OCI-M1 (cell line): ENCODE measurements around the gene HOXD4.

Experiments used
- DNase-seq: peaks from one replicate; lab custom pipeline; 2025; lab: John Stamatoyannopoulos, UW

The HOXD4 gene

DNA sequence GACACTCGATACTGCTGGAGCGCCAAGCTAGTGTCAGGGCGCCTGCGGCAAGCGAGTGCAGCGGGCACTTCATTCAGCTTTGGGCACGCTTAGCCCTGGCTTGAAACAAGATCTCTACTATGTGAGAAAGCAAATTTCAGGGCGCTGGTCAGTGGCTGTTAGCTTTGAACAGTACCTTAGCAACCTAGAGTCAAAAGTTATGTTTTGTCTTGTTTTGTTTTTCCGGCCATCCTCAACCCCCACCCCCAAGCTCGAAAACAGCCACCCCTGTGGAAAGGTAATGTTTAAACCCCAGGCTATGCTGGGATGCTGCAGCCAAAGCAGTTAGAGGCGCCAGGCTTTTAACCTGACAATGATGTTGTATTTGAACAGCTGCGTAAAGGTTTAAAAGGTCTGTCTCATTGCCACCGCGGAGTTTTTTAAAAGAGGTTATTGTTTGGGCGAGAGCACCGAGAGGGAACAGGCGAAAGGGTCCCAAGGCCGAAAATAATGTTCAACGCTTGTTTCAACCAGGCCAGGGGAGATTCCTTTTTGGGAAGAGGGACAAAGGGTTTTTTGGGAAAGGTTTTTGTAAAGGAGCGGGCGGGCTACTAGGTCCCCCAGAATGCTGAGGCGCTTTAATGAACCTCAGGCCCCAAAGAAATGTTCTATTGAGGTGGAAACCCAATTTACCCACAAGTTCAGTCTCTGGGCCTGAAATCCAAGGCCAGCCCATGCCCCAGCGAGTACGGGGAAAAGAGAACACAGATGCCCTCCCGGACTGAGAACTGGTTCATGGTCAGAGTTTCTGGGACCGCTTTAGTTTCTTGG, 37.0 kb upstream of the HOXD4 start:
- DNase-seq: no peak

DNA sequence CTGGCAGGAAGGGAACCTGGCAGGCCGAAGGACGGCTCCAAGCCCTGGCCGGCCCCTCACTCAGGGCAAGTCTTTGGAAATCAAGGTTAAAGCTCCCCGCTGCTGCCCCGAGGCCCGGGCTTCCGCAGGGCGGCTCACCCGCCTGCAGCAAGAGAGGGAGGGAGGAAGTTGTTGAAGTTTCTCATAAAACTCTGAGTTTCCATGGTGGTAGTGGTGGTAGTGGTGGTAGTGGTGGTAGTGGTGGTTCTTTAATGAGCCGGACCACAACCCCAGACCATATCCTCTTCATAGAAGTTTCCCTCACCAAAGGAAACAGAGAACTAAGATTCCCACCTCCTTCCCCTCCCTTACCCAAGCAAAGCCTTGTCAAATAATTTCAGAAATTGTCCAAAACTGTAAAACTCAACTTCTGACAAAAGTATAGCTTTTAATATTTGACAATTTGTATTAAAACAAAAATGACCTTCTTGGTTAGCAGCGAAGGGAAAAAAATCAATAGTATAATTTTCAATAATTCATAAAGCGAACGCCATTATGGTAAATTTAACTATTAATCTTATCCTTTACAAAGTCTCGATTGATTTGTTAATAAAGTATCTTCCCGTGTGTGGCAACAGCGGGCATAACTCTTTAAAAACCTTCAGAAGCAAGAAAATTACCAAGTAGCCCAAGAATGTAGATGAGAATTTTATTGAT, 36.3 kb upstream of the HOXD4 start:
- DNase-seq: no peak

DNA sequence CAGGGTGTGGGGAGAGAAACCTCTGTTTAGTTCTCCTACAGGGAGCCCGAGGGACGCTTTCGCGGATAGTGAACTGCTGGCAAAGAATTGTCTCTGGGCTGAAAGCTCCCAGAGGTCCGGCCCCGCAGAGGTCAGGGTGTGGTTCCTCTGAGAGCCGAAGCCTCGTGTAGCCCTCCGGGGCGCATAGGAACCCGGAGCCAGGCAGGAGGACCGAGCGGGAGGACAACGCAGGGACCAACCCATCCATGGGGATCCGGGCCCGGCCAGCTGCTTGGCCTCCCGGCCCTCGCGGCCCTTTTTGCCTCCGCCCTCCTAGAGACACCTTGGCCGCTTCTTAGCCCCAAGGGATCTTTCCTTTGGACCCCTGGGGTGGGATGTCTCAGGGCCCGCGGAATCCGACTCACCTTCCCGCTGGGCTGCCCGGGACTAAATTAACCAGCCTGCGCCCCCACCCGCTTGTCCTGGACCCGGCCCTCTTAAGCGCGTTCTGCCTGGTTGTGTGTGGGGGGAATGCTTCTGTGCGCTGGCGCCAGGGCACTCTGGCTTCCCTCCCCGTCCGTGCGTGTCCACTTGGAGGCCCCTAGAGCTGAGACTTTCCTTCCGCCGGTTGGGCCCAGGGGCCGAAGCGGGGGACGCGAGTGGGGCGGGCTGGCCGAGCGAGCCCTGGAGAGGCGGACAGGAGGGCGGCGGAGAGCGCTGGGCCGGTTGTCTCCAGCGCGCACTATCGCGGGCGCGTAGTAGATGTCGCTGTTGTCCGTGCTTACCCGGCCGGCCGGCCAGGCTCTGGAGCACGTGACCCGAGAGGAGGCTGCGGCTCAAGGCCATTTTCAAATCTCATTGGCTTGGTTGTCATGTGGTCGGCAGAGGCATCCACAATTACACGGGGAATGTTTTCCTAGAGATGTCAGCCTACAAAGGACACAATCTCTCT, 35.2 kb upstream of the HOXD4 start, which contains the start of gene HOXD10:
Gene HOXD10, plus strand, starts transcription at position 896 of the 931 bp plus-strand sequence. CDS start 56 bp downstream, outside the sequence.
- no peak for DNase-seq

DNA sequence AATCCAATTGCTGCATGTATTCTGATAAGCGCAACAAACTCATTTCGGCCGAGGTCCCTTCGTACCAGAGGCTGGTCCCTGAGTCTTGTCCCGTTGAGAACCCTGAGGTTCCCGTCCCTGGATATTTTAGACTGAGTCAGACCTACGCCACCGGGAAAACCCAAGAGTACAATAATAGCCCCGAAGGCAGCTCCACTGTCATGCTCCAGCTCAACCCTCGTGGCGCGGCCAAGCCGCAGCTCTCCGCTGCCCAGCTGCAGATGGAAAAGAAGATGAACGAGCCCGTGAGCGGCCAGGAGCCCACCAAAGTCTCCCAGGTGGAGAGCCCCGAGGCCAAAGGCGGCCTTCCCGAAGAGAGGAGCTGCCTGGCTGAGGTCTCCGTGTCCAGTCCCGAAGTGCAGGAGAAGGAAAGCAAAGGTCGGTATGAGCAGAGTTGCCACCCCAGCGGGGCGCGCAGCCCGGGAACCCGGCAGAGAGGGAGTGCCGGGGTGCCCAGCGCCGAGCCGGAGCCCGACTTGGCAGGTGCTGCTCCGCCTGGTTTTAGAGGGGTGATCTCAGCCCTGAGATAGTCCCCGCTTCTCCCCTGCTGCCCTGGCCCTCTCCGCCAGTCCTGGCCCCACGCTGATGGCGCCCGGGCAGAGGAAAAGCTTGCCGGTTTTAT, 34.1 kb upstream of the HOXD4 start:
- DNase-seq: no peak

DNA sequence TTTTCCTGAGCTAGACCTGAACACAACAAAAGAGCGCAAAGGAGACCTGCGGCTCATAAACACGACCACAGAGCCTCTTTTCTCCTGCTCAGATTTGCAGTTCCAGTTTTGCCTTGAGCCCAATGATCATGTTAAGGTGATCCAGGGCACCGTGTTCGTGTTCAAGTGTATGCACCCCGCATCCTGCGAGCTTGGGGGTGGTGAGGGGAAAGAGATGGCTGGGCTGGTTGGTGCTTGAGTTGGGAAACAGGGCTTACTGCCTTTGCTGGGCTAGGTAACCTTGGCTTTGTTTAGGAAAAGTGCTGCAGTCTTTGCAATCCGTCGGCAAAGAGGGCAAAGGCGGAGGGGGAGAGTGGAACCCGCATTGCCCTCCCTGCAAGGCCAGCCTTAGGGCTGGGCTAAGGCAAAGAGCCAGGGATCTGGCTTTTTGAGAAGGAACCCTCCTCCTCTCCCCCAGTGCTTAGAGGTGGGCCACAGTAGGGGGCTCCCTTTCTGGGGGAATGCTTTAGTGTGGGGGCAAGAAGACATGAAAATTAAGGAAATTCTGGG, 33.5 kb upstream of the HOXD4 start:
- DNase-seq: no peak

DNA sequence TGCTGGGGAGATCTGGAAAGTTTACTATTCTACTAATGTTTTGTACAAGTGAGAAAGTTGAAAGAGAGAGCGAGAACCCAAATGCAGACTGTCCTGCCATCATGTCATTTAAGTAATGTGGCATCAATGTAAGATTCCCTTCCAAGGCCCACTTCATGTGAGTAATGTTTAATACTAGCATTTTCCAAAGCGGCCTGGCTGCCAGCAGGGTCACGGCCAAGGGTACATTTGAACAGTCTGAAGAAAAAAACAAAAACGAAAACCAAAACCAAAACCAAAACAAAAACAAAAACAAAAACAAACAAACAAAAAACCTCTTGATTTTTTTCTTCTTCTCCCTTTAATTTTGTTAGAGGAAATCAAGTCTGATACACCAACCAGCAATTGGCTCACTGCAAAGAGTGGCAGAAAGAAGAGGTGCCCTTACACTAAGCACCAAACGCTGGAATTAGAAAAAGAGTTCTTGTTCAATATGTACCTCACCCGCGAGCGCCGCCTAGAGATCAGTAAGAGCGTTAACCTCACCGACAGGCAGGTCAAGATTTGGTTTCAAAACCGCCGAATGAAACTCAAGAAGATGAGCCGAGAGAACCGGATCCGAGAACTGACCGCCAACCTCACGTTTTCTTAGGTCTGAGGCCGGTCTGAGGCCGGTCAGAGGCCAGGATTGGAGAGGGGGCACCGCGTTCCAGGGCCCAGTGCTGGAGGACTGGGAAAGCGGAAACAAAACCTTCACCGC, 32.6 kb upstream of the HOXD4 start:
- DNase-seq: peak; percentile 76

DNA sequence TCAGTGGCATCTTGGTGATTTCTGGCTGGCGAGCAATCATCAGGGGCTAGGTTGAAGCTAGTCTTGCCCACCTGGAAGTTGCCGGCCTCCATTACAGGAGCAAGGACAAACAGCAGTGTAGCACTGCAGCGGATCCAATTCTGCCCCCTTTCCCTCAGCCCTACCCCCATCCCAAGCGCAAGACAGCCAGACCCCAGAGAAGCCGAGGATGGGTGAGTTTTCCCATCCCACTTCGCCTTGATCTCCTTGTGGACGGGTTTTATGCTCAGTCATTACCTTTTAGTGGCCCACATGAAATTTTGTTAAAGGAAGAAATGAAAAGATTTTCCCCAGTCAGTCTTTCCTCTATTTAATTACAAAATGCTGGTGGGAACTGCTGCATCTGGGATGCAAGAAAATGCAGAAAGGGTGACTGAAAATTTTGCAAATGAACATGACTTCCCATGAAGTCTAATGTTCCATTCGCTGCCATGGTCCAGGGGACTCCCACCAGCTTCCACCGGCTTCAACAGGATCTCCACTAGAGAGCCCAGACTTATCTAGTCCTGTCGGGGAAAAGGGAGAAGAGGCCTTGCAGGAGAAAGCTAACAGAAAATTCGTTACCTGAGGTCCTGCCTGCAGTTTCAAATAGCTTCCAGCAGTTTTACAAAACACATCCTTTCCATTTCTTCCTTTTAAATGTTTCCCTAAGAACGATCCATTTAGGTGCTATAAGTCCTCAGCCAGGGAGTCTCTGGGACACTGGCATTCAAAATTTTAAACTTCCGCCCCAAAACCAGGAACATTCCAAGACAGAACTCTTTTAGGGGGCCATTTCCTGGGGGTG, 30.8 kb upstream of the HOXD4 start:
- DNase-seq: no peak

DNA sequence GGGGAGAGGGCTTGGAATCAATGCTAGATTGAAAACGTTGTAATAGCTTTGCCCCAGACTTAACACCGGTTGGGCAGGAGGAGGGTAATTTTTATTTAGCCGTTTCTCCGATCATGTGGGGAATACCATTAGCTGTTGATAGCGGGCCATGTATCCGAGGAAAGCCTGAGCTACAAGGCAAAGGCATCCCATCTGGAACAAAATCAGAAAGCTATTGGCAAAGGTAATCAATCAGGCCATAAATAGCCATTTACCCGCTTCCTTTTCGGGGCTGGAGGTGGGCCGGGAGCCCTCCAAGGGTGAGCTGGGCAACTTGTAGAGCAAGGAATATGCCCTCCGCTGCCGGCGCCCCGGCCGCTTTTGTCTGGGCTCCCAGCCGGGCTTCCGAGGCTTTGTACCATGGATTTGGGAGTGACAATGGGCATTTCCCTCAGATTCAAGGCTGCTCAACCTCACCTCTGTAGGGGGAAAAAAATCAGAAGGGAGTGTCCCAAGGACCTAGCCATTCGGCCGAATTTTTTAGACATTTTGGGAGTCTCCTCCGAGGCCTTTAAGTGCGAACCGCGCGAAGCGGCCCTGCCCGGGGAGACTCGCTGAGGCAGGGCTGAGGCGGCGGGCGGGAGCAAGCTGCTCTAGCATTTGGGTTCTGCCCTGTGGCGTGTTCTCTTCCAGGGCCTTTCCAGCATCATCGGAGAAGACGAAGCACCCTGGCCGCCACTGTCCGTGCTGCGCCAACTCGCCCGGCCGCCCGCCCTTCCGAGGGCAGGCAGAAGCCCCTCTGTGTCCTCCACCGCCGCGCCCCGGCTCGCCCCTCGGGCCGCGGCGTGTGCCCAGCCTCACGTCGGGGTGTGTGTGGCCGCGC, 29.9 kb upstream of the HOXD4 start:
- no peak for DNase-seq

DNA sequence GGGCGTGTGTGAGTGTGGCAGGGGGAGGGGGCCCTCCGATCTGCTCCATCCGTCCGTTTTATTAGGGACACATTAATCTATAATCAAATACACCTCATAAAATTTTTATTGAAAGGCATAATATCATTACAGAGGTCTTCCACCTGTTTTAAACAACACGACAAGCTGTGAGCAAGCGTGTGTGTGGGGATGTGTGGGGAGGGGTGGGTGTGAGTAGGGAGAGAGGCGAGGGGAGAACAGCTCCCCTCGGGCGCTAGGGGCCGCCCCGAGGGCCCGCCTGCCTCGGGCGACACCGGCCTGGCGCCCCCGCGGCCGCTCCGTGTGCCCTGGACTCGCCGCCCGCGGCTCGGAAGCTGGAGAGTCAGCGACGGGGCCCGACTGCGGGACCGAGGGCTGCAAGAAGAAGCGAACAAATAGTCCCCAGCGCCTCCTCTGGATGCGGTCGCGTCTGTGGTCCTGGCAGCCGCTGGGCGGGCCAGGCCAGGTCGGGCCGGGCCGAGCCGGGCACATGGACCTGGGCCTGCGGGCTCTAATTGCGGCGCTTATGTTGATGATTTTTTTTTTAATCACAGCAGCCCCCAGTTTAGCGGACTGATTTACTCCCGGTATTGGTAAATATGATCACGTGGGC, 29.2 kb upstream of the HOXD4 start:
- DNase-seq: no peak

DNA sequence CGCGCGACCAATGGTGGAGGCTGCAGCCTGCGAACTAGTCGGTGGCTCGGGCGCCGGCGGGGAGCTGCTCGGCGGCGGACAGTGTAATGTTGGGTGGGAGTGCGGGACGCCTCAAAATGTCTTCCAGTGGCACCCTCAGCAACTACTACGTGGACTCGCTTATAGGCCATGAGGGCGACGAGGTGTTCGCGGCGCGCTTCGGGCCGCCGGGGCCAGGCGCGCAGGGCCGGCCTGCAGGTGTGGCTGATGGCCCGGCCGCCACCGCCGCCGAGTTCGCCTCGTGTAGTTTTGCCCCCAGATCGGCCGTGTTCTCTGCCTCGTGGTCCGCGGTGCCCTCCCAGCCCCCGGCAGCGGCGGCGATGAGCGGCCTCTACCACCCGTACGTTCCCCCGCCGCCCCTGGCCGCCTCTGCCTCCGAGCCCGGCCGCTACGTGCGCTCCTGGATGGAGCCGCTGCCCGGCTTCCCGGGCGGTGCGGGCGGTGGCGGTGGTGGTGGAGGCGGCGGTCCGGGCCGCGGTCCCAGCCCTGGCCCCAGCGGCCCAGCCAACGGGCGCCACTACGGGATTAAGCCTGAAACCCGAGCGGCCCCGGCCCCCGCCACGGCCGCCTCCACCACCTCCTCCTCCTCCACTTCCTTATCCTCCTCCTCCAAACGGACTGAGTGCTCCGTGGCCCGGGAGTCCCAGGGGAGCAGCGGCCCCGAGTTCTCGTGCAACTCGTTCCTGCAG, 28.5 kb upstream of the HOXD4 start, which contains the start of gene HOXD9:
Gene HOXD9, plus strand, starts transcription at position 37 of the 728 bp plus-strand sequence. Its CDS starts 50 bp downstream, at position 87.
- DNase-seq: no peak

DNA sequence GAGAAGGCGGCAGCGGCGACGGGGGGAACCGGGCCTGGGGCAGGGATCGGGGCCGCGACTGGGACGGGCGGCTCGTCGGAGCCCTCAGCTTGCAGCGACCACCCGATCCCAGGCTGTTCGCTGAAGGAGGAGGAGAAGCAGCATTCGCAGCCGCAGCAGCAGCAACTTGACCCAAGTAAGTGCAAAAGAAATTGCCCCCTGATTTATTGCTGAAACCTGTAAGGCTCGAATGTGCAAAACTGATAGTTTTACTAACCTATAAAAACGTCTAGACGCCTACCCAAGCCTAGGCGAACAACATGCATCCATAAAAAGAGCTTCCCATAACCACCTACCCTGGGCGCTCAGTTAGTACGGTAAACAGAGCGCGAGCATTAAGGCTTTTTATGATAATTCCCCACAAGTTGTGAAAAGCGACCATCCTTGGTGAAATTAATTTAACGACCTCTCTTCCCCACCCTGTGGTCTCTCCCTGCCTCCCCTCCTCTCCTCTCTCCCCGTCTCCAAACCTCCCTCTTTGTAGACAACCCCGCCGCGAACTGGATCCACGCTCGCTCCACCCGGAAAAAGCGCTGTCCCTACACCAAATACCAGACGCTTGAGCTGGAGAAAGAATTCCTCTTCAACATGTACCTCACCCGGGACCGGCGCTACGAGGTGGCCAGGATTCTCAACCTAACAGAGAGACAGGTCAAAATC, 27.8 kb upstream of the HOXD4 start:
- no peak for DNase-seq

DNA sequence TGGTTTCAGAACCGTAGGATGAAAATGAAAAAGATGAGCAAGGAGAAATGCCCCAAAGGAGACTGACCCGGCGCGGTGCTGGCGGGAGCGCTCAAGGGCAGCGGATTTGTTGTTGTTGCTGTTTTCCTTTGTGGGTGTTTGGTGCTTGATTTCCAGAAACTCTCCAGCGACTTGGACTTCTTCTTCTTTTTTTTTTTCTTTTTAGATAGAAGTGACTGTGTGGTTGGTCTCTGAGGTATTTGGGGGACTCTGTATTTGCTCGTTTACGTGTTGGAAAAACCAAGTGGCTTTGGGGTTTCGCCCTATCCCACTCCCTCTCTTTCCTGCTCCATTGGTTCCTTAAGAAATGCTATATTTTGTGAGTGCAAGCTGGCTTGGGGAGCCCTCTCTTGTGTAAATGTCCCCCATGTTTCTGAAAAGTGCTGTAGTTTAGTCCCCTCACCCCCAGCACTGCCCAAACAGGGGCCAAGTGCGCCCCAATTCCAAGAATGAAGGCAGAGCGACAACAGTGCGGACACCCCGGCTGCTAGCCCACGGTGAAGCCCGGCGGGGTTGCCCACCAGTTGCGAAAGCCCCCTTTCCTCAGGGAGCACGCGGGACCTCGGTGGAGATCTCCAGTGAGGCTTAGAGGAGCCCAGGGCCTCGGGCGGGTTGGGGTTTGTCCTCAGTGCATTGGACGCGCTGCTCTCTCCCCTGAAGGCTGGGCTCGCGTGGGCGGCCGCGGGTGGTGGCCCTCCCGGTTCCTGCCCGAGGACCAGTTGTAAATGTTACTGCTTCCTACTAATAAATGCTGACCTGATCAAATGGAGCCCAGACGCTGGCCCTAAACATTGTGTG, 27.0 kb upstream of the HOXD4 start:
- DNase-seq: no peak

DNA sequence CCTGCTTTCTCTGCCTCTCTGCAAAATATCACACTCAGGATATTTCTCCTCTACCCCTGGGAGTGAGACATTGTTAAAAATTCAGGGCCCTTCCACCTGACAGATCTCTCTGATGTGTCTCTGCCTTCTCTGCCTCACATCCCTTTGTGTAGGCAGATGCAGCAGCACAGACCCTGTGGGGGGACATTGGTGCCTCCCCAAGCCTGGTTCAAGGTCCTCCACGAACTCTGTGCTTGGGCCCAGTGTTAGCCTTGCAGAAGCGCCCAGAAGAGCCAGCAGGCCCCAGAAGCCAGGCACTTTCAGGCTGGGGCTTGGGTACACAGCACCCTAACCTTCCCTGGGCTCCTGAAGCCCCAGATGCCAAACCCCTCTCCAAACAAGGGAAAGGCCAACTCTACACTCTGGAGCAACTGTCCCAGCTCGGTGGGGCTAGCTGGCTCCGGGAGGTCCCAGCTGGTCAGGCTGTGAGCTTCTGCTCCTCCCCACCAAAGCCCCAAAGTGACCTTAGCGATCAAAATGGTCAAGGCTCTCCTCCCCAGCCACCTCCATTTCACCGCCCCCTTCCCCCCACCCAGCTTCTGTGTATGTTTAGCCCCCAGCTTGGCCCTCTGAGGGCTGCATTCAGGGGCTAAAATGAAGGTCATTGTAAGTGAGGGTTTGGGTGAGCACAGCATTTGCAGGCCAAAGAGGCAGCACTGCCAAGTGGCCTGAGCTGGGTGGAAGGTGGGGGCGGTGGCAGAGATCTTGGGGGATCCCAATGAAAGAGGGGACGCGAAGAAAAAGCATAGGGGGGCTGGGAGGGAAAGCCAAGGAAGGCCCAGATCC, 26.2 kb upstream of the HOXD4 start:
- no peak for DNase-seq

DNA sequence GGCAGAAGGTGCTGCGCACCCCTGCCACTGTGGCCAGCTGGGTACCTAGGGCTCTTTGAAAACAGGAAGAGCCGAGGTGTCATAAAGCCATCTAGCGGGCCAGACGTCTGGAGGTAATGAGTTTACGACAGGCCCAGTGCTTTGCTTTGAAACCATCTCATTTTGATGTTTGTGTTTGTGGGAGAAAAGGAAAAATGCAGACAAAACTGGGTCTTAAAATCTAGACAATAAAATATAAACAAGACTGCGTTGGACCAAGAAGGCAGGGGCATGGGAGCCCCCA, 25.6 kb upstream of the HOXD4 start:
- DNase-seq: no peak
